Measurements from ENCODE around the gene MAGI2.

Gene MAGI2

DNA sequence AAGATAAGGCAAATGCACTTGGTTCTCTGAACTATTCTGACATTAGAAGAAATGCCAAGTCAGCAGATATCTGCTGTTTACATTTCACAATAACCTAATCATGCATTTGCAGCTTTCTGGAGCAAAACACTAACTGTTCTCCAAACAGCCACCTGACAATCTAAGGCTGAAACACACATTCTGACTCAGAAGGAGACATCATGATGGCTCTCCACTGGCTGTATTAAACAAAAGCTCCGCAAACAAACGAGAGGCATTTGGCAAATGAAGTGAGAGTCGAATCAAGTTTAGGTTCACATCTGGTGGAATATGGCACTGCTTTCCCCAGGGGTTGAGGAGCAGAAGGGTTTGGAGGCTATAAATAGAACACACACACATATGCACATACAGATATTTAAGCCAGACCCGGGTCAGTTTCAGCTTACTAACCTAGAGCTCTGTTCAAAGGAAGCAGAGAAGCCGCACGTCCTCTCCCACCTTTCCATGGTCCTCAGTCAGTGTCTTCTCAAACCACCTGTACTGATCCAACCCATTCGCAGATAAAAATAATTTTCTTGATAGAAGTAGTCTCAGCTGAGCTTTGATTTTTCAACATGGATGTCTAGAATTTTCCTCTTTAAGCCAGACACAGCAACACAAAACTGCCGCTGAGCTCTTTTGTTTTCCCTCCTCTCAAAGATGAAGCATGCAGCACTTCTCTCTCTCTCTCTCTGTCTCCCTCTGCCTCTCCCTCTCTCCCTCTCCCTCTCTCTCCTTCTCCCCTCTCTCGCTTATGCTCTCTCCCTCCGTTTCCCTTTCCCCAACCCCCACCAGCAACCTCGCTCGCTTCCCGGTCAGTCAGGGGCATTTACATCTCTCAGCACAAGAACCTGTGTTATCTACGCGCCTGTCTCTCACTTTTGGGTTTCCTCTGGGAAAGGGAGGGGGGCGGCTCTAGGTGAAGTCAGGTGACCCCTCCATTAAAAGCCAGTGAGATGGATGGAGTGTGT lies 682.8 kb downstream of the MAGI2 start:
- no peak for DNase-seq
- peaks cover 8% of the 10 kb centered on the region for H3K27me3 ChIP-seq (replicated peaks)
- TF ChIP-seq, protein P1, sequence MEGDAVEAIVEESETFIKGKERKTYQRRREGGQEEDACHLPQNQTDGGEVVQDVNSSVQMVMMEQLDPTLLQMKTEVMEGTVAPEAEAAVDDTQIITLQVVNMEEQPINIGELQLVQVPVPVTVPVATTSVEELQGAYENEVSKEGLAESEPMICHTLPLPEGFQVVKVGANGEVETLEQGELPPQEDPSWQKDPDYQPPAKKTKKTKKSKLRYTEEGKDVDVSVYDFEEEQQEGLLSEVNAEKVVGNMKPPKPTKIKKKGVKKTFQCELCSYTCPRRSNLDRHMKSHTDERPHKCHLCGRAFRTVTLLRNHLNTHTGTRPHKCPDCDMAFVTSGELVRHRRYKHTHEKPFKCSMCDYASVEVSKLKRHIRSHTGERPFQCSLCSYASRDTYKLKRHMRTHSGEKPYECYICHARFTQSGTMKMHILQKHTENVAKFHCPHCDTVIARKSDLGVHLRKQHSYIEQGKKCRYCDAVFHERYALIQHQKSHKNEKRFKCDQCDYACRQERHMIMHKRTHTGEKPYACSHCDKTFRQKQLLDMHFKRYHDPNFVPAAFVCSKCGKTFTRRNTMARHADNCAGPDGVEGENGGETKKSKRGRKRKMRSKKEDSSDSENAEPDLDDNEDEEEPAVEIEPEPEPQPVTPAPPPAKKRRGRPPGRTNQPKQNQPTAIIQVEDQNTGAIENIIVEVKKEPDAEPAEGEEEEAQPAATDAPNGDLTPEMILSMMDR (IDR thresholded peaks at IDR 0.05; ENCODE audit: low read depth, low read length, missing control alignments), result no peak
- no peaks in the 10 kb centered on the region for H3K36me3 ChIP-seq (replicated peaks)
- peak overlapping the region; percentile 48 for H3K4me3 ChIP-seq (ENCODE audit: low read depth, low read length)
- H3K27ac ChIP-seq, result no peak overlapping the region
- in situ Hi-C loops (cut with HindIII; ENCODE audit: low pct_ligation_motif_present, low sequenced_read_pairs), result no loop called here

DNA sequence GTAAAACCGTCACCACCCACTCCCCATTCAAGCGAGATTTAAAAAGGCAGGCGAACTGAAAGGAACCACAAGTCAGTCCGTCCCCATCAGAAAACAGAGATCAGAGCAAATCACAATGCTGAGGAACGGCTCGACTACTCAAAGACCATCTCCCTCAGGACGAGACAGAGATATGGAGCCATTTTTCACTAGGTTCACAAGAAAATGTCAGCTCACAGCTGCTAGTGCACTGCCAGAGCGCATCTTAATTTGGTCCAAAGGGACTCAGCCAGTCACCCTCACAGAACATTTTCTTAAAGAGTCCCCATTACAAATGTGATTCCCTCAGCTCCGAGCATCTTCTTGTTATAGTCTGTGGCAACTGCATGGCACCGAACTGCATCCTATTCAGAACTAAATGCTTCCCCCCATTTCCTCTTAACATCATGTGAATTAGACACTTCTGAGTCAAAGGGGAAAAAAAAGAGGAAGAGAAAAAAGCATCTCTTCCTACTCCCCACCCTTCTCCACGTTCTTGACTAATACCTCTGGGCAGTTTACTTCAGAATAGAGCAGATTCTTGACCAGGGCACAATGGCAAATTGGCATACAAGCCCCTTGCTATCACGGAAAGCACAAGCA lies 683.9 kb downstream of the MAGI2 start:
- Histone ChIP-seq H3K27ac (no peak overlapping the region), H3K36me3 (replicated peaks) (no peaks in the 10 kb centered on the region), H3K27me3 (replicated peaks) (peaks cover 8% of the 10 kb centered on the region), H3K4me3 (ENCODE audit: low read depth, low read length) (peak overlapping the region; percentile 57)
- no peak for DNase-seq
- in situ Hi-C loops (cut with HindIII; ENCODE audit: low pct_ligation_motif_present, low sequenced_read_pairs), result no loop called here
- TF ChIP-seq, protein P1 (IDR thresholded peaks at IDR 0.05; ENCODE audit: low read depth, low read length, missing control alignments), result no peak

DNA sequence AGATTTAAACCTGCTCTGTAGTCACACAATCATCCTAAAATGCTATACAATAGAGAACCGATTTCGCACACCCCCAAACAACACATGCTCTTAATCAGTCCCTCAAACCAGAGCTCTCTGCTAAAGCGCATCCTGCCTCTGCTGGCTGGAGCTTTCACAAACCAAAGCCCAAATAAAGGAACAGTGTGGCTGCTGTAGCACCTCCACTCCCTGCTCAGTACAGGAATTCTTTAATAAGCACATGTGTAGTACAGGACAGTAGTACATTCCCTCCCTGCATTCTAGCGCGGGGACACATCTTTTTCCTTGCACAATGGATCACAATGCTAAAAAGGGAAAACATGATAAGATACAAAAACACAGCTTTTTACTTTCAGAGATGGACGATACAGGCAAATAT lies 684.6 kb downstream of the MAGI2 start:
- in situ Hi-C loops (cut with HindIII; ENCODE audit: low pct_ligation_motif_present, low sequenced_read_pairs), result no loop called here
- DNase-seq, result no peak
- Histone ChIP-seq H3K36me3 (replicated peaks) (no peaks in the 10 kb centered on the region), H3K27ac (no peak overlapping the region), H3K27me3 (replicated peaks) (peaks cover 8% of the 10 kb centered on the region), H3K4me3 (ENCODE audit: low read depth, low read length) (peak overlapping the region; percentile 57)
- TF ChIP-seq, protein P1 (IDR thresholded peaks at IDR 0.05; ENCODE audit: low read depth, low read length, missing control alignments), result peak; percentile 14

DNA sequence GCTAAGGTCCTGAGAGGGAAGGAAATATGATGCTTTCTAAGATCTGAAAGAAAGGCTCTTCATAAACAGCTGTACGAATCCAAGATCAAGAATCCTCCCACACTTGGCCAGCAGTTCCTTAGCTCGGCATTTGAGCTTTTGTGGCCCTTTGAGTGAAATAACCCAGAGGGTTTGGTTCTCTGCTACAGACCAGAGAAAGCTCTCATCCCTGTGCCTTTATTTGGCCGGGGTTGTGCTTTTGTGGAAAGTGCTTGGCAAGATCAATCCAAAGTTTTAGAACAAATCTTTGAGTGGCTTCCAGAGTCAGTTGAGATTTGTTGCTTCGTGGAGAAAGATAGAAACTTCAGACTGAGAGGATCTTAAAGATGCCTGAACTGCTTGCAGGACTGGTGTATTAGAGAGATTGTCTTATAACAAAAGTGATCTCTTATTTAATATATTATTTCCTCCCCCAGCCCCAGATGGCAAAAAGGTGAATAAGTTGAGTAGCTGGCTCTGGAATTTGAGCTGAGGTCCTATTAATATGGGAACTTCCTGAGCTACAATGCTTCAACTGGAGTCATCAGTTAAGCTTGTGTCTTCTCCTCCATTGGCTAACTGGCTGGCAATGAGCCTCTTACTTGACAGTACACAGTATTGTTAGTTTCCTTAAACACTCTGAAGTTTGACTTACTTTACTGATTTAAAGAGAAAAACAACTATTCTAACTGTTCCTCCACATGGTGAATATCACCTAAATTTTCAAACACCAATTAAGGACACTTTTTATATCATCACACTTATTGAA lies 687.3 kb downstream of the MAGI2 start:
- Histone ChIP-seq H3K4me3 (ENCODE audit: low read depth, low read length) (no peak overlapping the region), H3K36me3 (replicated peaks) (no peaks in the 10 kb centered on the region), H3K27ac (no peak overlapping the region), H3K27me3 (replicated peaks) (peaks cover 7% of the 10 kb centered on the region)
- in situ Hi-C loops (cut with HindIII; ENCODE audit: low pct_ligation_motif_present, low sequenced_read_pairs), result no loop called here
- TF ChIP-seq, protein P1 (IDR thresholded peaks at IDR 0.05; ENCODE audit: low read depth, low read length, missing control alignments), result no peak
- DNase-seq, result no peak

DNA sequence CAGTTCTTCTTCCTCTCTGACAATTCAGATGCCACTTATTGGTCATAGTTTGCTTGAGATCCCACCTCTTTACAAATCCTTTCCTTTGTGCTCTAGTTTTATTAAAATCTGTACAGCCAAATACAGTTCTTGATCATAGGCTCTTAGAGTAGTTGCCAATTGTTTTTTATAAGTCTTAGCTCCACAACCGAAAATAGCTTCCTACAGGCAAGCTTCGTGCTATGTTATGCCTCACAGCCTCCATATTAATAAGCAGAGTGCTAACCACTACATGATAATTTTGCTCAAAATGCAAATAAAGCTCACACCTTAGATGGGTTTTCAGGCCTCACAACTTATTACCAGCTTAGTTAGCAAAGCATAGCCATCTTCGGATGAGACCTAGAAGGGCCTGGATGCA lies 688.9 kb downstream of the MAGI2 start:
- peaks cover under 1% of the 10 kb centered on the region for H3K27me3 ChIP-seq (replicated peaks)

More for the DNA sequence above, 688.9 kb downstream of the MAGI2 start:
- in situ Hi-C loops (cut with HindIII; ENCODE audit: low pct_ligation_motif_present, low sequenced_read_pairs), result no loop called here
- no peak overlapping the region for H3K27ac ChIP-seq
- TF ChIP-seq, protein P1 (IDR thresholded peaks at IDR 0.05; ENCODE audit: low read depth, low read length, missing control alignments), result no peak
- H3K36me3 ChIP-seq (replicated peaks), result no peaks in the 10 kb centered on the region
- no peak for DNase-seq
- H3K4me3 ChIP-seq (ENCODE audit: low read depth, low read length), result no peak overlapping the region
